Fibroblast of upper back skin (primary cell): ENCODE data around the gene RAB27B.
"Not testable (repeated sequence)": the region's sequence is repeated elsewhere in the genome, so short reads cannot be mapped to it uniquely, and the experiment has no call there.

Source experiments
- DNase-seq: peaks from one replicate; pipeline ENCODE4 v3.0.0-alpha.2; 2013

Gene RAB27B

DNA sequence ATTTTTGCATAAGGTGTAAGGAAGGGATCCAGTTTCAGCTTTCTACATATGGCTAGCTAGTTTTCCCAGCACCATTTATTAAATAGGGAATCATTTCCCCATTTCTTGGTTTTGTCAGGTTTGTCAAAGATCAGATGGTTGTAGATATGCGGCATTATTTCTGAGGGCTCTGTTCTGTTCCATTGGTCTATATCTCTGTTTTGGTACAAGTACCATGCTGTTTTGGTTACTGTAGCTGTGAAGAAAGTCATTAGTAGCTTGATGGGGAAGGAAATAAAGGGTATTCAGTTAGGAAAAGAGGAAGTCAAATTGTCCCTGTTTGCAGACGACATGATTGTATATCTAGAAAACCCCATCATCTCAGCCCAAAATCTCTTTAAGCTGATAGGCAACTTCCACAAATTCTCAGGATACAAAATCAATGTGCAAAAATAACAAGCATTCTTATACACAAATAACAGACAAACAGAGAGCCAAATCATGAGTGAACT lies 7.4 kb upstream of the RAB27B start:
- not testable (repeated sequence) for DNase-seq

DNA sequence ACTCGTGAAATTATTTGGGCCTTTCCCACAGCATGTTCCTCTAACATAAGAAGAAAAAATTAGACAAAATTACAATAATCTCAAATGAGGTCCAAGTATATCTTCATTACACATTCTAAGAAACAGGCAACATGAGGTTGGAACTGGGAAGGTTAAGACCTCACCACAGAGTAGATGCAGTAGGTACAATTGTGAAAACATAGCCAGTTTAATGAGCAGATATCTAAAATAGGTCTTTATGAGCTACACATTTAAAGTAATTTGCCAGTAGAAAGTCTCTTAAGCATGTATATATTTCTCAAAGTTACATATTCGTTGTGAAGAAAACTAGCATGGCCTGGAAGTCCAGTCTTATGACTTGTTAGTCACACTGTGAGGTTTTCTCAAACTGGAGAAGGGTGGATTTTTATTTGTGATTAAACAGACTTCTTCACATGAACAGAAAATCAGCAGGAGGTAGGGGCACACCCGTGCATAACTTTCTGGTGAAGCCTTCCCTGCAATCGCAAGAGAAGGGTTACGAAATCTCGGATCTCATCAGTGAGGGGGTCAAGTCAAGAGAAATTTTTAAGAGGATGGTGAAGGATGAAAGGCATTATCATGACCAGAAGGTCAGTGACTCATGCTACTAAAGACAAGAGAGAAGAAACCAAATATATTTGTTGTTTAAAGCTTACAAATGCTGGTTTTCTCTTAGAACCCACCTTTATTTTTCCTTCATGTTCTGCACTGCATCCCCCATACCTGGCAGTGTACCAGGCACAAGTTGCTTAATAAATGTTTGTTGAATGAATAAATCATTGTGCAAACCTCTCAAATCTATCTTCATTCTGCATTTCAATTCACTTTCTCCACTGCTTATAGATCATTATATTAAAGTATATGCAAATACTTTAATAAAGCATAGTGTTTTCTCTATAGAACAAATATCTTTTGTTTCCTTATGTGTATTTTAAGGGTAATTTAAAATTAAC lies 5.1 kb upstream of the RAB27B start:
- peak; percentile 88 for DNase-seq

DNA sequence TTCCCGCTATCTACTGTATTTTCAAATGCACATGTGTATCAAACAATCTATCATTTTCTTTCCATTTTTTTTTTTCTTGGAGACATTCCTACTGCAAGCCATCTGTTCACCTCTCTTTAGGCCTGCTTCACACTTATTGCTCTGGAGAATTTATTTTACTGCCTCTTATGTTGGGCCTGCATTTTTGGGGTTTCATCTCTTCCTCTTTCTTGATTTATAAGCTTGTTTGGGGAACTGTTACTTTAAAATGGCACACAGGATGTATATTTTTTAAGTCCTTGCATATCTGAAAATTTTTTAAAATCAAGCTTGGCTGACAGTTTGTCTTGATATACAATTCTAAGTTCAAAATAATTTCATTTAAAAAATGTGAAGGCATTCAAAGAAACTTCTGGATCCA lies 3.5 kb upstream of the RAB27B start:
- DNase-seq: no peak

DNA sequence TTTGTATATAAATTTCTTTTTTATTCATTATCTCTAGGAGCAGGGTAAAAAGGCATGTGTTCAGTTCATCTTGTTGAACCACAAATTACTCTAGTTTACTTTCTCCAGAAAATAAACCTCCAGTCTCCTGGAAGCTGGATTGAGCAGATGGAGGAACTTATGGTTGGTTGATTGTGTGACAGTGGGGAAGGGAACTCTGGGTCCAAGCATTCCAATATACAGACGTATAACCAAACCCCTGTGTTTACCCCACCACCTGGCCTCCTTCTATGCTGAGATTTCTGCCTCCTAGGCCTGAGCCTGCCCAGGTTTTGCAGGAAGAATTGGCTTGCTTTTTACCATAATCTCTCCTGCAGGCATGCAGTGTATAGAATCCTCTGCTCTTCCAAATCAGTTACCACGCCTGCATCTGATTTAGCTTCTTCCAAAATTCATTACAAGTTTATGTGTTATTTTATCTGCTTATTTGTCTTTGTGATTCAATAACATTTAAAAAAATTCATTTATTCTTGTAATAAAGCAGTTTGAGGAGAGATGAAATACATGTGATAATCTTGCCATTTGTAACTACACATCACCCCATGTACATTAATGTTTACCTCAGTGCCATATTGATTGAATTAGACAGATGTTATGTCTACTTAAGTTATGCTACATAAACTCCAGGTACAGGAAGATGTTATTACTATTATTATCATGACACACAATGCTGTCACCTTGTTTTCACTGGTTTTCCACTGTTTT lies 2.5 kb upstream of the RAB27B start:
- no peak for DNase-seq

DNA sequence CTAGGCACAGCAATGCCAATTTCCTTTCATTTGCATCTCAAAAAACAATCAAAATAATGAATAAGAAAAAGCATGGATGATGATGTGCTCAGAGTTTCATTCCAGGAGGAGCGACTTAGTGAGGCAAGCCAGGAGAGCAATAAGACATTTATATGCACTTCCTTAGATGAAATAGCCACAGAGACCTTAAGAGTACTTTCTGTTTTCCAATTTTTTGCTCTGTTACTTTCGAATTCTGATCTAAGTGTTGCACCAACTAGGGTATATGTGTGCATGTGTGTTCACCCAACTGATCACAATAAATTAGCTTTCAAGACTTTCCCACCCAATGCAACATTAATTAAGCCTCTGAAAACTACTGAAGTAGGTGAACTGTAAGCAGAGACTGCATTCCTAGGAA lies 709 bp downstream of the RAB27B start:
- no peak for DNase-seq

DNA sequence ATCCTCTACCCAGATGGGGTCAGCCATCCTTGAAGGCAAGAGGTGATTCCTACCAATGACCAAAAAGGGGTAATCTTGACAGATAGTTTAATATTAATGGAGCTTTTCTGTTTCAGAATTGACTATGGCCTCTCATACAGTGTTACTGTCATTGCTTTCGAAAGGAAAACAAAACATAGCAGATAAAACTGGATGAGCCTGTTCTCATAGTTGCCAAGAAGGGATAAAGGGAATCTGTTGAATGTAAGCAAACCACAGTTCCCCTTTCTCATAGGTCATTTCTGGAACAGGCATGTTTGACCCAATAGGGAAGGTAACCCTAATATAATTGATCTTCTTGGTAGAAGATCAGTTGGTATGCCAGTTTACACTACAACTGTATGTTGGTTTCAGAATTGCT lies 1.6 kb downstream of the RAB27B start:
- DNase-seq: no peak

DNA sequence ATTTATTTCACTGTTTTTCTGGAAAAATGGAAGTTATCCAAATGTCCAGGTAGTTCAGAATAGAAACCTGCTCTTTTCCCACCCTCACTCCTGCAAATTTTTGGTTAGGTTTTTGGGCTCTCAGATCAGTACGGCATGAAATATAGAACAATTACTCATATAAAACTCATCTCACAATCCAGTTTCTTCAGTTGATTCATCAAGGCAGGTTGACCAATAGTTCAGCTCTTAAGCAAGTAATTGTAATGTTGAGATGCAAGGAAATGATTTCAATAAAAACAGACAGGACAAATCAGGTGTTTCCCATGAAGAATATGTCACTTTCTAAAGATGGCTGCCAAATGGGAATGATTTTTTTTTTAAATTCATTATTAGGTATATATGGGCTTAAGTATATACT lies 2.0 kb downstream of the RAB27B start:
- DNase-seq: no peak

DNA sequence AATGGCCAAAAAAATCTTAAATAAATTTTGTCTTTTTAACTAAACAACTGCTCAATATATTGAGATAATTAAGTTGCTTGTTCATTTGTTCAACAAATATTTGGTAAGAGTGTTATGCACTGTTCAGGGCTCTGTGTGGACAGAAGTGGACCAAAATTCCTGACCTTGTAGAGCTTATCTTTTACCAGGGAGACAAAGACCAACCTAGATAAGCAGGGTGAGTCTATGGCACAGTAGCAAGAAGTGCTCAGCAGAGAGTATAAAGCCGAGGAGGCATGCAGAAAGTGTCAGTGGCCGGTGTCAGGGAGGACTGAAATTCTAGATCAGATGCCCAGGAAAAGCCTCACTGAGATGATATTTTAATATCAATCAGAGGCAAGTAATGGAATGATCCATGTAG lies 2.6 kb downstream of the RAB27B start:
- no peak for DNase-seq

DNA sequence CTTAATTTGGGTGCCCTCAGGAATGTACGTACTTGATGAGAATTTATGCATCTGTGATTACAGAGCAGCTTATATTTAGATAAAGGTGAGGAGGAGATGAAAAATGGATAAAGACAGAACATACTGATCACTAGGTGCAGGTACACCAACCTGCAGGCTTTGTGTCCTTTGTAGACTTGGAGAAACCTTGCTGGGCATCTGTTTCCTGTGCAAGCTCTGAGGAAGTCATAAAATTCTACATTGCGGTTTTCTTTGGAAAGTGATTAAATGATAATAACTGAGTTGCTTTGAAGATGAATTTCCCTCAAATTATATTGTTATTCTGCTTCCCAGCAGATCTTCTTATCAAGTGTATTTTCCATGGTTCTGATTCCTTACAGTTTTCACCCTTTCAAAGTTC lies 7.7 kb downstream of the RAB27B start:
- DNase-seq: no peak

DNA sequence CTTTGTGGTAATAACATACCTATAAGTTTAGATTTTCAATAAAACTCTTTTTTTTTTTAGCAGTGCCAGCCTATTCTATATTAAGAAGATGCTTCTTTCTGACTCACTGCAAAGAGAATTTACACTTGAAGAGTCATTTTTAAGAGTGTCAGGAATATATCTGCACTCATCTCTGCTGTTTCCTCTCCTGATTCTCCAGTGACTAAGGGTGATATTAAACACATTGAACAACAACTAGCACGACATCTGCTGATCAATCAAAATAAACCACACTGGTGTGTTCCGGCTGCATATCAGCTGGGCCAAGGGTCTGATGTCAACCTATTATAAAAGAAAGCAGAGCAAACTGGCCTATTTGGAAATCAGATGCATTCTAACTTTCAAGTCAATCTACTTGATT lies 15.0 kb downstream of the RAB27B start:
- DNase-seq: no peak

DNA sequence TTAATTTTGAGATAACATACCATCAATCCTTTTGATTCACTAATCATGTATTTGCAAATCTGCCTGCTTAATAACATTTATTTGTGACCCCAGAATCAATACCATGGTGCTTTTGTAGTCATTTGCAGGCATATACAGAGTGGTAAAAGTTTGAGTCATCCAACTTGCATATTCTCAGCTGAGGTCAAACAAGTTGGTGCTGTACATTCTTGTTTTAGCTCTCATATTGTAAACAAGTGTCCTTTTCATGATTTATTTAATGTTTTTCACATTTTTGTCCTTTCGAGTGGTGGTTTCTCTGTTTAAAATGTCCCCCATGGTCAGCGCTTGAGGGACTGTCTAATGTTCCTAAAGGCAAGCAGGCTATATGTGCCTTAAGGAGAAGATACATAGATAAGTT lies 17.5 kb downstream of the RAB27B start:
- peak; percentile 11 for DNase-seq

DNA sequence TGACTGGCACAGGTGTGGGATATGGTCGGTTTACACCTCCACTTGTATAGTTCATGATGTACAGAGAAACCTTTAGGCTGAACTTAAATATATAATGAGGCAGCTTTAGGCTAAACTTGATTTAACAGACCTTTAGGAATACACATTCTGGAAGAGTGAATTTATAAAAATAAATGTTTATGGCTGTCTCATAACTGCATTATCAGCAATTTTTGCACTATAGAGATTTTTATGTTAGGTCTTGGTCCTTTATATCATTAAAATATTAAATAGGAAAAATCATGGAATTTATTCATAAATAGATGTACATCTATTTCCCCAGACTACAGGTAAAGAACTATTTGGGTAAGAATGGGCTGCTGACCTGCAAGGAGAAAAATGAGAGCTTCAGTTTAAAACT lies 19.8 kb downstream of the RAB27B start:
- no peak for DNase-seq

DNA sequence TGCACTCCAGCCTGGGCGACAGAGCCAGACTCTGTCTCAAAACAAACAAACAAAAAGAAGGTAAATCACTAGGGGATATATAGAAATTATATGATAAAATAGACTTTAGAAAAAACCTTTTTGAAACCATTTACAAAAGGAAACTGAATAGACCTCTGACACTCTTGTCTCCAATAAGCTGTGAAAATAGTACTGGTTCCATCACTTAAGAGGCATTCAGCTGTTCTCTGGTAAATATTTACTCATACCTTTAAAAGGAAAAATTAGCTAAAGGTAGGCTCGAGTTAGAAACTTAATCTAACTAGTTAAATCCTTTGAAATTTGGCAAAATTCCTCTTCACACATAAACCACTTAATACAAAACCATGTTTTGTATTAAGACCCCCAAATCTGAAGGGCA lies 21.4 kb downstream of the RAB27B start:
- no peak for DNase-seq

DNA sequence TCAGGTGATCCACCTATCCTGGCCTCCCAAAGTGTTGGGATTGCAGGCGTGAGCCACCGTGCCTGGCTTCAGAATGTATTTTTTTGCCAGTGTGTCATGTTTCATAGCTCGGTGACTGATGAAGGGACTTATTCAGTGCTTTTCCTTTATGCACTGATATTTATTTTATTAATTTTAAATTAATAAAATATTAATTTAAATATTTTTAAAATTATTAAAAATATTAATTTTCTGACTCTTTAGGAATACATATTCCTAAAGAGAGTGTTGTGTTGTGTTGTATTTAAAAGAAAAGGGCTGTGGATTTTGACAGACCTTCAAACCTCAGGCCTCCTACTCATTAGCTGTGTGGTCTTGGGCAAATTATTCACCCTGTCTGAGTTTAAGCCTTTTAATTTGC lies 22.3 kb downstream of the RAB27B start:
- no peak for DNase-seq

DNA sequence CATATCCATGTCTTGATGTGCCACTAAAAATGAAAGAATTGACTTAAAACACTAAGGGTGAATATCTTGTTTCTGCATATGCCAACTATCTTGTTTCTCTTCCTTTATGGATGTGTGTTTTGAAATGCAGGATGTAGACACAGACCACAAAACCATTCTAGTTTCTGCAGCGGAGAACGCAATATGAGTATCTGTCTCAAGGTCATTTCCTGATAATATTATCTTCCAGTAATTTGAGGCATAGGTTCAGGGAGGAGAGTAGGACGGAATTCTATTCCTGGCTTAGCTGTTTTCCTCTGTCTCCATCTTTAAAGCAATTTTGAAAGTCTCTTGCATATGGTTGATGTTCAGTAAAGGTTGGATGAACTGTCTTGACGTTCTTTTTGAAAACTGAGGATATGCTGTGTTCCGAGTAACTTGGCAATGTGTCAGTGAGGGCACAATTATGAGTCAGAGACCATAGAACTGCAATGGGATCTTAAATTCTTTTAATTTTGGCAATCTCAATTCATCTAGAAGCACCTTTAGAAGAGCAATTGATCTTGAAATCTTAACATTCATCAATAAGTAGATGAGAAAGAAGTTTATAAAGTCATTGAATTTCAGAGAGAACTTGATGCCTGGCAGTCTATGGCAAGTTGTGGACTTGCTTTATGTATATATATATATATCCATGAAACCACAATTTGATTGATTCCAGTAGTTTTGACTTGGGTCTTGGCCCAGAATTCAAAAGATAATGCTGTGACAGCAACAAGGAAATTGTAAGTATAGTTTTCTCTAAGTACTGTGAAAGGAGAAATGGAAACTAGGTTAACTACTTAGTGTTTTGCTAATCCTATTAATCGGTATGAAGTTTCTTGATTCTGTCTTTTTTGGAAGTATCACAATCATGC lies 24.8 kb downstream of the RAB27B start:
- DNase-seq: no peak

DNA sequence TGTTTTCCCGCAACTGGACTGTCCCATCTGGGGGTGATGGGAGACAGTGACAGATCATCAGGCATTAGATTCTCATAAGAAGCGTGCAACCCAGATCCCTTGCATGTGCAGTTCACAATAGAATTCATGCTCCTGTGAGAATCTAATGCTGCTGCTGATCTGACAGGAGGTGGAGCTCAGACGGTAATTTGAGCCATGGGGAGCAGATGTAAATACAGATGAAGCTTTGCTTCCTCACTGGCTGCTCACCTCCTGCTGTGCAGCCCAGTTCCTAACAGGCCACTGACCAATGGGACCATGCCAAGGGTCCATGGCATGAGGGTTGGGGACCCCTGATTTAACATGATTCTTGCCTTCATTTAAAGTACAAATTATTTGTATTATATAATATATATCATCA lies 26.8 kb downstream of the RAB27B start:
- not testable (repeated sequence) for DNase-seq

DNA sequence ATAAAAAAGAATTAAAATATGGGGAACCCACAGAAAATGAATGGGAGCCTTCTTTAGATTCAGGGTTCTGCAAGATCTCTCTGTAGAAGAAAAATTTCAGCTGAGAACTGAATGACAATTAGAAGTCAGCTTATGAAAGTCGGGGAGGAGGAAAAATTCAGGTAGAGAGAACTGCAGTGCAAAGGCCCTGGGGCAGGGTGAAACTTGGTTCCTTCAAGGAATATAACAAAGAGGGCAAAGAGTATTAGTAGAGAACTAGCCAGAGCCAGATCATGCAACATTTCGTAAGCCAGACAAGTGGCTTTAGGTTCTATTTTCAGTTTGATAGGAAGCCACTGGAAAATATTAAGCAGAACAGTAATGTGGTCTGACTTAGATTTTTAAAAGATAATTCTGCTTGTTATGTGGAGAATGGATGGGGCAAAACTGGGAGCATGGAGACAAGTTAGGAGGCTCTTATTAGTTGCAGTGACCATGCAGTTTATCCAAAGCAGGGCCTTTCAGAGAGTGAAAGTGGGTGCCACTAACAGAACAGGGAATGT lies 27.9 kb downstream of the RAB27B start:
- DNase-seq: no peak

DNA sequence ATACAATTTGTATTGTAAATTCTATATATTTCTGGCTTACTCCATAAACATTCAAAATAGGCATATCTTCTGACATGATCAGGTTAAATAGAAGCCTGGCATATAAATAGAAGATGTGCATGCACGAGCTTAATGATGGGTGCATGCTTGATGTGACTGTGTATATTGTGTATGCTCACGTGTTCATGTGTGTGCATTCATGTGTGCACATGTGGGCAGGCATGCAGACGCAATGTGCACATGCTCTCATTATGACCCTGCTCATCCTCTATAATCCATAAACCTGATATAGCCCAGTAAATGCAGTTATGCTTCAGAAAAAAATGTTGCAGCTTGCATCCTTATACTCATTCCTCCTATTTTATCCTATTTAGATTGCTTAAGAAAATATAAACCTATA lies 29.2 kb downstream of the RAB27B start:
- no peak for DNase-seq

DNA sequence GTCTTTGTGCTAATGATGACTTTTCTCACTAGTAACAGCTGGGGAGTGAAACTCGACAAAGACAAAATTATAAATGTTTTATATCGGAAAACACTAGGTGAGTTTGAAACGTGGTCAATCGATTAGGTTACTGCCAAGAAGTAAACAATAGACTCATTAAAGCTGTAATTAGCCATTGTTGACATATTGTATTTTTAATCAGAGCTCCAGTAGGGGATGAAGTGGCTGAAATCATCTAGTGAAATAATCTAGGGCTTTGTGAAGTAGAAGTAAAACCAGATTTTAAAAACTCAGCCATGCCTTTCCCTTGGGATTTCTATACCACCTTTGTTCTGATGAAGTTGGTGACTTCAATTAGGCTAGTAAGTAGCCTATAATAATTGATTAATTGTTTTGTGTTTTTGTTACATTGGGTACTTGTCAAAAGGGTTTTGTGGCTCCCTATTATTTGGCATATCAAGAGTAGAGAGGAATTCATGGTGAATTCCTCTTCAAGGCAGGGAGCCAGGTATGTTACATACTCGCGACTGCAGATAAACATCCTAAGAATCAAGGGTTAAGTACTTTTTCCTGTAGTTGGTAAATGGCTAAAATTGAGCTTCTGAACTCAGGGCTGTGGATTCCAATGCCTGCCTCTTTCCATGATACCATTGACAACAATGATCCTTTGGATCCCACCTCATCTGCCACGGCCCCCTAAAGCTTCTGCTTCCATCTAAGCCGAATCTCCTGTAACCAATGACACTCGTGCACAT lies 31.6 kb downstream of the RAB27B start:
- no peak for DNase-seq

DNA sequence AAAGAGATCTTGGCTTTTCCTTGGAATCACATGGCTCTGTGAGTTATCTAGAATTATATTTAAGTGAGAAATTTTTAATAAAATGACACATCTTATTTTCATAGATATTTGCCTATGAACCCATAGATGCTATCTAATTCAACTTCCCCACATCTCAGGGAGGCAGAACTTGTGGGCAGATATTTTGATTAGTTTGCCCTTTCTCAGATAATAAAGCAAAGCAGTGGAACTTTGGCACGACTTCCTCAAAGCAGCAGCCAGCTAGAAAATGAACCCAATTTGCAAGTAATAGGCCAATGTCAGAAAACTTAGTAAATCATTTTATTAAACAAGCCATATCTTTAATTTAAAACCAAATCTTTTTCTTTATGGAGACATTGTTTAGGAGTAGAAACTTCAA lies 32.7 kb downstream of the RAB27B start:
- no peak for DNase-seq

DNA sequence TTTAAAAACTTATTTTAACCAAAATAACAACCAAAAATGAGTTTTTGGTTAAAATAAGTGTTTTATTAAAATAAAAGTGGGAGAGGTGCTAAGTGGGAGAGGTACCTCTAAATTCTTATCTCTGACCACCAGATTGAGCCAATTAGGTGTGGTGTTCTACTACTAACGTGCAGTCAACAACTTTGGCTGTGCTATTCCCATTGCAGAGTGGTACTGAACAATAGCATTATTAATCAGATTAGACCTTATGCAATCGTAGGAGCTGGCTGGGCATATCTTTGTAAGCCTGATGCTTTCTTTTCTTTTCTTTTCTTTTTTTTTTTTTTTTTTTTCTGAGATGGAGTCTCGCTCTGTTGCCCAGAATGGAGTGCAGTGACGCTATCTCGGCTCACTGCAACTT lies 38.9 kb downstream of the RAB27B start:
- DNase-seq: no peak

DNA sequence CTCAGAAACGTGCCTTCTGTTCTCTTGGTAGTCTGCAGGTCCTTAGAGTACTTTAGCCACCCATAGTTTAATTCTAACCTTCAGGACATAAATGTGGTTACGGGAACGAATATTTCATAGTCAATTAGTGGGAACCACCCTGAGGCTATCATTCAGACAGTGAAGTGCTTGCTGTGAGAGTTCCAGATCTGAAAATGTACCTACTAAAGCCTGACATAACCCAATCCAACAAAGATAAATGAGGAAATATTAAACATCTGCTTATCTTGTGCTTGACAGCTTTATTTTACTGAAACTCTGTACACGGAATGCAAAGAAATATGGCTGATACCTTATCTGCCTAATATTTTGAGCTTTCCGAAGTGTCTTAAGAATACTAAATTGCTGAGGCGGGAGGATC lies 43.0 kb downstream of the RAB27B start:
- DNase-seq: no peak
